Stimulated activated naive B cell treated with anti-CD40 and anti-IgM and Interleukin-4, amounts not matched to agents 10 μg/mL and 1 μg/mL and 100 μg/mL, for 72 hours (primary cell): ENCODE data around the gene ACTMAP.

Experiments used
- ATAC-seq, 2 donors: fragments of 150-1000 bp; cut with Tn5 transposase; replicated peaks; 2 replicates each; pipeline ENCODE4 v1.10.0; 2021; ENCODE audit warnings: moderate library complexity in 1 of 2
- DNase-seq: peaks from one replicate; pipeline ENCODE4 v3.0.0; 2021
- H3K27ac Mint-ChIP-seq: one replicate; pipeline ENCODE4 v1.8.0; 2022; ENCODE audit warnings: mild to moderate bottlenecking, mixed read lengths
- H3K27me3 Mint-ChIP-seq, 2 donors: one replicate each; pipeline ENCODE4 v1.8.0; 2022; ENCODE audit warnings: mixed read lengths in 2 of 2
- H3K36me3 Mint-ChIP-seq, 2 donors: one replicate each; pipeline ENCODE4 v1.8.0; 2022; ENCODE audit warnings: mixed read lengths in 2 of 2, mild to moderate bottlenecking in 1 of 2
- H3K4me1 Mint-ChIP-seq, 2 donors: one replicate each; pipeline ENCODE4 v1.8.0; 2022; ENCODE audit warnings: mixed read lengths in 2 of 2, mild to moderate bottlenecking in 1 of 2
- H3K4me3 Mint-ChIP-seq, 2 donors: one replicate each; pipeline ENCODE4 v1.8.0; 2022; ENCODE audit warnings: mild to moderate bottlenecking in 2 of 2, mixed read lengths in 2 of 2, moderate library complexity in 1 of 2
- H3K9me3 Mint-ChIP-seq, 2 donors: one replicate each; pipeline ENCODE4 v1.8.0; 2022; ENCODE audit warnings: mixed read lengths in 2 of 2, mild to moderate bottlenecking in 1 of 2

Gene ACTMAP

DNA sequence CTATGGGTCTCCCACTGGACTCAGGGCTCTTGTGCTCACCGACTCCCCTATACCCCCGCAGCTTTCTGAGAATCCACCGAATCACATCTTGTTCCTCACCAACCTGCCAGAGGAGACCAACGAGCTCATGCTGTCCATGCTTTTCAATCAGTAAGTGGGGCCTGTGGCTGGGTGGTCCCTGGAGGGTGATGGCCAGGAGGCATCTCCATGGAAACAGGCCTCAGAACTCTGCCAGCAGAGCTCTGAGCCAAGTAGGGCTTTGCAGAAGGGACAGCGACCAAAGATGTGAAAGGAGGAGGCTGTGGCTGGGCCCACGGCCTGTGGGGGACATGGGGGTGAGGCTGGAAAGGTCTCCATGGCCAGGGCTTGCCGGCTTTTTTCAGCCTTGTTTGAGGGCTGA is 13.2 kb upstream of the ACTMAP start:
- ATAC-seq (no peak), DNase-seq (no peak)
- Mint-ChIP-seq H3K27me3 (no peaks in the 10 kb centered on the region), H3K4me1 (peaks cover 19 to 30% of the 10 kb centered on the region in 2 donors), H3K4me3 (no peak overlapping the region), H3K36me3 (peaks cover 59 to 75% of the 10 kb centered on the region in 2 donors), H3K27ac (no peak overlapping the region), H3K9me3 (no peaks in the 10 kb centered on the region)

DNA sequence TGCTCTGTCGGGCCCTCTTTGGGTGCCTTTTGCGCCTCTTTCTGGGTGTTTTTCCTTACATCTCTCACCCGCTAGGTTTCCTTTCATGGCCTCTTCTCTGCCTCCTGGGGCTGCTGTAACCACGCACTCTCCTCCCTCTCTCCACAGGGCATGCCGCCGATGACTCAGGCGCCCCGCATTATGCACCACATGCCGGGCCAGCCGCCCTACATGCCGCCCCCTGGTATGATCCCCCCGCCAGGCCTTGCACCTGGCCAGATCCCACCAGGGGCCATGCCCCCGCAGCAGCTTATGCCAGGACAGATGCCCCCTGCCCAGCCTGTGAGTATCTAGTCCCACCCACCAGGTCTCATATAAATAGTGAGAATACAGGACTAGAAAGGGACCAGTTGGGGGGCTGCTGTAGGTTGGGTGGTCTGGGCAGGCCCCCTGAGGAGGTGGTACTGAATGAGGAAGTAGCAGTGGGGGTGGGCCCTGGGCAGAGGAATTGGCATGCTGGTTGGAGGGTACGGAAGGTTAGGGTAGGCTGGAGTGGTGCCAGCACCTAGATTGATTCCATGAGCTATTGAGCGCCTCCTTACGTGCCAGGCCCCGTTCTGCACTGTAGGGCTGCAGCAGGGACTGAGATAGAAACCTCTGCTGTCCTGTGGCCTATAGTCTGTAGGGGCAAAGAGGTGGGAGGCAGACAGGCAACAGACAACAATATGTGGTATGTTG is 12.6 kb upstream of the ACTMAP start:
- Mint-ChIP-seq H3K27me3 (no peaks in the 10 kb centered on the region), H3K4me3 (no peak overlapping the region), H3K27ac (peak overlapping the region; percentile 56), H3K9me3 (no peaks in the 10 kb centered on the region), H3K4me1 (peaks cover 21 to 33% of the 10 kb centered on the region in 2 donors), H3K36me3 (peaks cover 65 to 80% of the 10 kb centered on the region in 2 donors)
- no peak for DNase-seq
- ATAC-seq, result no peak

DNA sequence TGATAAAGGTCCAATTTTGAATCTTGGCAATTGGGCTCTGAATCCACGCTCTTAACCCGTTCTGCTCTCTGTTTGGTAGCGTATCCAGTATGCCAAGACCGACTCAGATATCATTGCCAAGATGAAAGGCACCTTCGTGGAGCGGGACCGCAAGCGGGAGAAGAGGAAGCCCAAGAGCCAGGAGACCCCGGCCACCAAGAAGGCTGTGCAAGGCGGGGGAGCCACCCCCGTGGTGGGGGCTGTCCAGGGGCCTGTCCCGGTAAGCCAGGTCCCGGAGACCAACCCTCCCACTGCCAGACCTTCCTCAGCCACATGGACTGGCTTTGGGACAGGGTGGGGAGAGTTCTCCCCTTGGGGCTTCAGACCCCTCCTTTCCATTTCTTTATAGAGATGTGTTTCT is 9.1 kb upstream of the ACTMAP start:
- ATAC-seq (no peak), DNase-seq (no peak)
- Mint-ChIP-seq H3K9me3 (no peaks in the 10 kb centered on the region), H3K4me1 (peaks cover 43 to 64% of the 10 kb centered on the region in 2 donors), H3K36me3 (peaks cover 71 to 83% of the 10 kb centered on the region in 2 donors), H3K27me3 (no peaks in the 10 kb centered on the region), H3K4me3 (no peak overlapping the region), H3K27ac (no peak overlapping the region)

DNA sequence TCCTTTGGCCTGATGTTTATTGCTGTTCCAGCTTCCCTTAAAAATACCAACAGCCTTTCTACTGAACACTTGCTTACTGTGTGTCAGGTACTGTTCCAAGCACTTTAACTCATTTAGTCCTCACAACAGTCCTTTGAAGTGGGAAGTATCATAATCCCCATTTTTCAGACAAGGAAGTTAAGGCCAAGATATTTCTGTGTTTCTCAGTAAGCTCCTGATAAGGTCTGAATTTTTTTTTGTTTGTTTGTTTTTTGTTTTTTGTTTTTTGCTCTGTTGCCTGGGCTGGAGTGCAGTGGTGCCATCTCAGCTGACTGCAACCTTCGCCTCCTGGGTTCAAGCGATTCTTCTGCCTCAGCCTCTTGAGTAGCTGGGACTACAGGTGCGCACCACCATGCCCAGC is 8.2 kb upstream of the ACTMAP start:
- peak overlapping the region; percentile 31 for H3K27ac Mint-ChIP-seq

DNA sequence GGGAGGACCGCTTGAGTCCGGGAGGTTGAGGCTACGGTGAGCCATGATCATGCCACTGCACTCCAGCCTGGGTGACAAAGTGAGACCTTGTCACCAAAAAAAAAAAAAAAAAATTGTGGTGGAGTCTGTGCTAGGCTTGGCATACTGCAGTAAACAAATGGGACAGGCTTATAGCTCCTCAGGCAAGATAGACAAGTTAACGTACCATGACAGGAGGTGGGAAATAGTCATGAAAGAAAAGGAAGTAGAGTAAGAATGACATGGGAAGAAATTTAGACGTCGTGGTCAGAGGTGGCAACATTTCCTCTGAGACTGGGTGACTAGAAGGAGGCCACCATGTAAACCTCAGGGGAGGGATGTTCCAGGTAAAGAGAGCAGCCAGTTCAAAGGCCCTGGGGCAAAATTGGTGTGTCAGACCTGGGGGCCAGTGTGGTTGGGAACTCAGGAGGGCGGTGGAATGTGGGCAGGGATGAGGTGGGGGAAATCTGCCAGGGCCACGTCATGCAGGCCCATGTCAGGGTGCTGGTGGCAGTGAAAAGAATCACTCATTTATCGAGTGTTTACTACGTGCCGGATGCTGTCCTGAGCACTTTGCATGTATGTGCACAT is 6.3 kb upstream of the ACTMAP start:
- ATAC-seq (peak in 1 of 2 donors; percentile 24), DNase-seq (no peak)
- Mint-ChIP-seq H3K27me3 (no peaks in the 10 kb centered on the region), H3K4me1 (peaks cover 35 to 56% of the 10 kb centered on the region in 2 donors), H3K9me3 (no peaks in the 10 kb centered on the region), H3K27ac (peak overlapping the region; percentile 49), H3K36me3 (peaks cover 61 to 71% of the 10 kb centered on the region in 2 donors), H3K4me3 (peak overlapping the region; percentile 34 to 54)

More for the DNA sequence above, 8.2 kb upstream of the ACTMAP start:
- Mint-ChIP-seq H3K4me1 (peaks cover 39 to 63% of the 10 kb centered on the region in 2 donors), H3K27me3 (no peaks in the 10 kb centered on the region), H3K9me3 (no peaks in the 10 kb centered on the region), H3K36me3 (peaks cover 66 to 77% of the 10 kb centered on the region in 2 donors), H3K4me3 (no peak overlapping the region)
- ATAC-seq (no peak), DNase-seq (no peak)

DNA sequence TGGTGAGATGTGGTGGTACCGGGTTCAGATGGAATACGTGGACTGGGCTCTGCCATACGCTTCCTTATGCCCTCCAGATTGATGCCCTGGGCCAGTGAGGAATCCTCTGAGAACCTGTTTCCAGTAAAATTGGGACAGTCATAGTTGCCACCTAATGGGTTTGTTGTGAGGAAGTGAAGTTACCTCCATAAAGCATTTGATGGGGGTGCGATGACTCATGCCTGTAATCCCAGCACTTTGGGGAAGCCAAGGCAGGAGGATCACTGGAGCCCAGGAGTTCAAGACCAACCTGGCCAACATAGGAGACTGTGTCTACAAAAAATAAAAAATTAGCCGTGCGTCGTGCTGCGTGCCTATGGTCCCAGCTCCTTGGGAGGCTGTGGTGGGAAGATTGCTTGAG is 5.5 kb upstream of the ACTMAP start:
- Mint-ChIP-seq H3K9me3 (no peaks in the 10 kb centered on the region), H3K4me3 (peak overlapping the region; percentile 55 to 81), H3K27me3 (no peaks in the 10 kb centered on the region), H3K4me1 (peaks cover 33 to 56% of the 10 kb centered on the region in 2 donors), H3K27ac (peak overlapping the region; percentile 22), H3K36me3 (peaks cover 62 to 73% of the 10 kb centered on the region in 2 donors)
- ATAC-seq, result no peak
- no peak for DNase-seq

DNA sequence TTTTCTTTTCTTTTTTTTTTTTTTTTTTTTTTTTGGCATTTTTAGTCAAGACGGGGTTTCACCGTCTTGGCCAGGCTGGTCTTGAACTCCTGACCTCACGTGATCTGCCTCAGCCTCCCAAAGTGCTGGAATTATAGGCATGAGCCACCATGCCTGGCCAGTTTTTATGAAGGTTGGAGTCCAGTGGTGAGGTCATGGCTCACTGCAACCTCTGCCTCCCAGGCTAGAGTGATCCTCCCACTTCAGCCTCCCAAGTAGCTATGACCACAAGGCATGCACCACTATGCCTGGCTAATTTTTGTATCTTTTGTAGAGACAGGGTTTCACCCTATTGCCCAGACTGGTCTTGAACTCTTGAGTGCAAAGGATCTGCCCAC is 5.0 kb upstream of the ACTMAP start:
- Mint-ChIP-seq H3K9me3 (no peaks in the 10 kb centered on the region), H3K36me3 (peaks cover 56 to 67% of the 10 kb centered on the region in 2 donors), H3K4me3 (peak overlapping the region; percentile 81 to 84), H3K4me1 (peaks cover 32 to 56% of the 10 kb centered on the region in 2 donors), H3K27me3 (no peaks in the 10 kb centered on the region), H3K27ac (peak overlapping the region; percentile 20)
- no peak for ATAC-seq
- no peak for DNase-seq

DNA sequence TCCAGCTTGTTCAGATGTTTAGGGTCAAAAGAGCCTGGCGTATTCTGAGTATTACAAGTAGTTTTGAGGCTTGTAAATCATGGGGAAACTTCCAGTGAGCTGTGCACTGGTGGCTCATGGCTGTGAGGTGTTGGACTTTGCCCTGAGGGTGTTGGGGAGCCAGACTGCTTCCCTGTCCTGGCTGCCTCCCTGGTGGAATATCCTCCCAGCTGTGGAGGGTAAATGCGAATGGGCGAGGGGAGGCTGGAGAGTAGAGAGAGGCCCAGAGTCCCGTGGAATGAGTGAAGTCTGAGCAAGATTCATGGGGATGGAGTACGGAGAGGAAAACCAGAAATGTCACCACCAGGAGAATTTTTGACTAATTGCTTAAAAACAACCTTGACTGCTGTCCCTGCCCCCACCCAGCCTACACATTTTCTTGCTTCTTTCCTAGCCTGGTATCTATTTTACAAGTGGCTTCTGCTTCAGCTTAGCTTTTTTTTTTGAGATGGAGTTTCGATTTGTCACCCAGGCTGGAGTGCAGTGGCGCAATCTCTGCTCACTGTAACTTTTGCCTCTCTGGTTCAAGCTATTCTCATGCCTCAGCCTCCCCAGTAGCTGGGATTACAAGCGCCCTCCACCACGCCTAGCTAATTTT is 4.5 kb upstream of the ACTMAP start:
- H3K36me3 Mint-ChIP-seq, result peaks cover 55 to 66% of the 10 kb centered on the region in 2 donors
- peak overlapping the region; percentile 70 for H3K27ac Mint-ChIP-seq
- DNase-seq, result no peak
- H3K4me1 Mint-ChIP-seq, result peaks cover 33 to 59% of the 10 kb centered on the region in 2 donors
- ATAC-seq, result no peak
- H3K9me3 Mint-ChIP-seq, result no peaks in the 10 kb centered on the region
- peak overlapping the region; percentile 81 to 84 for H3K4me3 Mint-ChIP-seq
- H3K27me3 Mint-ChIP-seq, result no peaks in the 10 kb centered on the region

DNA sequence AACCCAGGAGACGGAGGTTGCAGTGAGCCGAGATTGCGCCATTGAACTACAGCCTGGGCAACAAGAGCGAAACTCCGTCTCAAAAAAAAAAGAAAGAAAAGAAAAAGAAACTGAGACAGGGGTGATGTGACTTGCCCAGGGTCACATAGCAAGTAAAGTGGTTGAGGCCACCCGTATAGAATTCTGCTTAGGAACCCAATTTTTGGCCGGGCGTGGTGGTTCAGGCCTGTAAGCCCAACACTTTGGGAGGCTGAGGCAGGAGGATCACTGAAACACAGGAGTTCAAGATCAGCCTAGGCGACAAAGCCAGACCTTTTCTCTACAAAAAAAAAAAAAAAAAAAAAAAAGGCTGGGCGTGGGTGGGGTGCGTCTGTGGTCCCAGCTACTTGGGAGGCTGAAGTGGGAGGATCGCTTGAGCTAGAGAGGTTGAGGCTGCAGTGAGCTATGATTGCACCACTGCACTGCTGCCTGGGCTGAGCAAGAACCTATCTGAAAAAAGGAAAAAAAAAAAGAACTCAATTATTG is 2.0 kb upstream of the ACTMAP start:
- Mint-ChIP-seq H3K36me3 (peaks cover 52 to 59% of the 10 kb centered on the region in 2 donors), H3K9me3 (peaks cover 0 to 2% of the 10 kb centered on the region in 2 donors), H3K27me3 (no peaks in the 10 kb centered on the region), H3K4me1 (peaks cover 38 to 66% of the 10 kb centered on the region in 2 donors), H3K4me3 (peak overlapping the region; percentile 85 to 99), H3K27ac (peak overlapping the region; percentile 99)
- DNase-seq, result no peak
- ATAC-seq, result no peak

DNA sequence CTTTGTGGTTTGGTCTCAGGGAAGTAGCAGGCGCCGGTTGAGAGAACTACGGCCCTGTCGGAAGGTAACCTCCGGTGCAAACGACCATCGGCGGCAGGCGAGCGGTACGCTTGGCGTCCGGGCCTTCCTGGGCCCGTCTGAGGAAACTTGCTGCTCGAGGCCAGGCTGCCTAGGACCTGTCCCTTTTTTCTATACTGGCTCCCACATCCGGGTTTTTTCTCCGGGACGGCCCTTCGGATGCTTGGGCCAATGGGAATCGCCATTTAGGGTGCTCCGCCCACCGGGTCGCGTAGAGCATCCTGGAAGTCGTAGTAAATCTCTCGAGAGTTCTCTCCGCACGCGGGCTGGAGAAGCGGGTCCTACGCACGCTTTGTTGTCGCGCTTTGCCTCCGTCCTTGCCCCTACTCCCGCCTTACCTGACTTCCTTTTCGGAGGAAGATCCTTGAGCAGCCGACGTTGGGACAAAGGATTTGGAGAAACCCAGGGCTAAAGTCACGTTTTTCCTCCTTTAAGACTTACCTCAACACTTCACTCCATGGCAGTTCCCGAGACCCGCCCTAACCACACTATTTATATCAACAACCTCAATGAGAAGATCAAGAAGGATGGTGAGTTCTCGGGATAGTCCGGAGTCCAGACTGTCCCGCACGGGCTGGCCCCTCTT is 729 bp upstream of the ACTMAP start, which contains the start of gene SNRPA:
Gene SNRPA, plus strand, starts transcription at position 330 of the 664 bp plus-strand sequence. Its CDS starts 206 bp downstream, at position 536.
- peak; percentile 95 for DNase-seq
- Mint-ChIP-seq H3K36me3 (peaks cover 41 to 49% of the 10 kb centered on the region in 2 donors), H3K4me3 (peak within 1 kb of the TSS; percentile 85 to 99), H3K27ac (peak within 1 kb of the TSS; percentile 99), H3K4me1 (peaks cover 32 to 53% of the 10 kb centered on the region in 2 donors), H3K27me3 (no peaks in the 10 kb centered on the region), H3K9me3 (peaks cover 0 to 2% of the 10 kb centered on the region in 2 donors)
- ATAC-seq, result peak; percentile 79

DNA sequence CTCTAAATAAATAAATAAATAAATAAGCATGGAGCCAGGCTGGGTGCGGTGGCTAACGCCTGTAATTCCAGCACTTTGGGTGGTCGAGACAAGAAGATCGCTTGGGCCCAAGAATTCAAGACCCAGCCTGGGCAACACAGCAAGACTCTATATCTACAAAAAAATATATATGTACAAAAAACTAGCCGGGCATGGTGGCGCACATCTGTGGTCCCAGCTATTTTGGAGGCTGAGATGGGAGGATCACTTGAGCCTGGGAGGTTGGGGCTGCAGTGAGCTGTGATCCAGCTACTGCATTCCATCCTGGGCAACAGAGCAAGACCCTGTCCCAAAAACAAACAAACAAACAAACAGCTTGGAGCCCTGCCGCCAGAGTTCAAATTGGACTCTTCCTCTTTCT is 2.7 kb downstream of the ACTMAP start:
- Mint-ChIP-seq H3K36me3 (peaks cover 20 to 30% of the 10 kb centered on the region in 2 donors), H3K27me3 (no peaks in the 10 kb centered on the region), H3K27ac (no peak overlapping the region), H3K4me1 (peaks cover 13 to 22% of the 10 kb centered on the region in 2 donors), H3K4me3 (no peak overlapping the region), H3K9me3 (peaks cover 0 to 2% of the 10 kb centered on the region in 2 donors)
- no peak for DNase-seq
- no peak for ATAC-seq

DNA sequence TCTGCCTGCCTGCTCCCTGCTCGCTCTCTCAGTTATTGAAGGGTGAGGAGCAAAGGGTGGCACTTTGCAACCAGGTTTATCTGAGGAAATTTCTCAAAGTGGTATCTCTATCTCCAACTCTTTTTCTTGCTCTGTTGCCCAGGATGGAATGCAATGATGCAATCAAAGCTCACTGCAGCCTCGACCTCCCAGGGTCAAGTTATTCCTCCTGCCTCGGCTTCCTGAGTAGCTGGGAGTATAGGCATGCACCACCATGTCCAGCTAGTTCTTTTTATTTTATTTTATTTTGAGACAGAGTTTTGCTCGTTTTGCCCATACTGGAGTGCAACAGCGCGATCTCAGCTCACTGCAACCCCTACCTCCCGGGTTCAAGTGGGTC is 4.9 kb downstream of the ACTMAP start:
- H3K4me1 Mint-ChIP-seq, result peaks cover 12 to 18% of the 10 kb centered on the region in 2 donors
- DNase-seq, result no peak
- no peaks in the 10 kb centered on the region for H3K27me3 Mint-ChIP-seq
- H3K36me3 Mint-ChIP-seq, result peaks cover 13 to 26% of the 10 kb centered on the region in 2 donors
- no peak overlapping the region for H3K4me3 Mint-ChIP-seq
- ATAC-seq, result no peak
- peaks cover 0 to 2% of the 10 kb centered on the region in 2 donors for H3K9me3 Mint-ChIP-seq
- H3K27ac Mint-ChIP-seq, result no peak overlapping the region

DNA sequence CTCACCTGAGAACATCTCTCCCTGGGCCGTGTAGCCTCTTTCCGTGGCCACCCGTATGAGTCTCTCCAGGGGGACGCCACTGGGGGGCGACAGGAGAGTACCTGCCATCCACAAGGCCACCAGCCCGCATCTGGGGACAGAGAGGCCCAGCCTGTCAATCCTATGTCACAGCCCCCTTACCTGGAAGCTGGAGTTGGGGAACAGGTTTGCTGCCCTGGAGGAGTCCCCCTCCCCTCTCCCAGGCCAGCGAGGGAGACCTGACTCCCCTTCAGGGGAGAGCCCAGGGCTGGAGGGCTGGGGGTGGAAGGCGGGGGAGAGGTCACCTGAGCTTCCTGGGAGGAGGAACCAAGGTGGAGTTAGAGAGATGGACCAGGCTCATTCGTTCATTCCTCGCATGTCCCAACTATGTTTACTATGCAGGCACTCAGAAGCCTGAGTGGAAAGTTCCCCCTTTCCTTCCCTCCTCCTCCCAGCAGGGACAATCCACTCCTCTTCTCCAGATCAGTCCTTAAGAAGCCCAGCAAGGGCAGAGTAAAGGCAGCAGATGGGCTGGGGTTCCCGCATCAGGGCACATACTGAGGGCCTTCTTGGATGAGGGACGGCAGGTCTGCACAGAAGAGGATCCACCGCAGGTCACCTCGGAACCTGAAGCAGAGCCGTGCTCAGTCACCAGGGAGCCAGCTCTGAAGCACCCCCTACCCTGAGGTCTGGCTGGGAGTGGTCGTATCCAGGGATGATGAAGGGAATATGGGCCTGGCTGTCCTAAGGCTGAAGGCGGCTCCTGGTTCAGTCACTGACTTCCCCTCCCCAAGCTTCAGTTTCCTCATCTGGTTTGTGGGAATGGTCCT is 5.5 kb downstream of the ACTMAP start:
- ATAC-seq (no peak), DNase-seq (no peak)
- Mint-ChIP-seq H3K27me3 (no peaks in the 10 kb centered on the region), H3K4me3 (no peak overlapping the region), H3K4me1 (peaks cover 11 to 15% of the 10 kb centered on the region in 2 donors), H3K27ac (peak overlapping the region; percentile 34), H3K36me3 (peaks cover 13 to 23% of the 10 kb centered on the region in 2 donors), H3K9me3 (peaks cover 0 to 2% of the 10 kb centered on the region in 2 donors)
